NB4 (cell line): ENCODE measurements around the gene CPXM1.
A peak's percentile ranks its signal among the peaks of the same experiment; 100 is the strongest.

ENCODE experiments used
- DNase-seq: peaks from one replicate; pipeline ENCODE4 v3.0.0; 2010; ENCODE audit warnings: low read depth
- H3K4me3 ChIP-seq: one replicate; pipeline ENCODE4 v1.5.1; 2011; ENCODE audit warnings: mild to moderate bottlenecking, low read depth, low read length, moderate library complexity
- MAX ChIP-seq: IDR thresholded peaks from 2 replicates; pipeline ENCODE4 v1.6.1; 2011; ENCODE audit warnings: low read depth, low read length
- MYC ChIP-seq: IDR thresholded peaks from 2 replicates; pipeline ENCODE4 v1.6.1; 2011; ENCODE audit warnings: low read depth, low read length
- POLR2A ChIP-seq: IDR thresholded peaks from 2 replicates; pipeline ENCODE4 v1.6.1; 2011; ENCODE audit warnings: mild to moderate bottlenecking; ENCODE audit not compliant: insufficient read length; ENCODE audit errors: extremely low read depth
- TF ChIP-seq, protein P1 (sequence below): IDR thresholded peaks from one replicate; pipeline ENCODE4 v1.5.1; 2012; ENCODE audit warnings: low read depth, low read length

CPXM1 gene

DNA sequence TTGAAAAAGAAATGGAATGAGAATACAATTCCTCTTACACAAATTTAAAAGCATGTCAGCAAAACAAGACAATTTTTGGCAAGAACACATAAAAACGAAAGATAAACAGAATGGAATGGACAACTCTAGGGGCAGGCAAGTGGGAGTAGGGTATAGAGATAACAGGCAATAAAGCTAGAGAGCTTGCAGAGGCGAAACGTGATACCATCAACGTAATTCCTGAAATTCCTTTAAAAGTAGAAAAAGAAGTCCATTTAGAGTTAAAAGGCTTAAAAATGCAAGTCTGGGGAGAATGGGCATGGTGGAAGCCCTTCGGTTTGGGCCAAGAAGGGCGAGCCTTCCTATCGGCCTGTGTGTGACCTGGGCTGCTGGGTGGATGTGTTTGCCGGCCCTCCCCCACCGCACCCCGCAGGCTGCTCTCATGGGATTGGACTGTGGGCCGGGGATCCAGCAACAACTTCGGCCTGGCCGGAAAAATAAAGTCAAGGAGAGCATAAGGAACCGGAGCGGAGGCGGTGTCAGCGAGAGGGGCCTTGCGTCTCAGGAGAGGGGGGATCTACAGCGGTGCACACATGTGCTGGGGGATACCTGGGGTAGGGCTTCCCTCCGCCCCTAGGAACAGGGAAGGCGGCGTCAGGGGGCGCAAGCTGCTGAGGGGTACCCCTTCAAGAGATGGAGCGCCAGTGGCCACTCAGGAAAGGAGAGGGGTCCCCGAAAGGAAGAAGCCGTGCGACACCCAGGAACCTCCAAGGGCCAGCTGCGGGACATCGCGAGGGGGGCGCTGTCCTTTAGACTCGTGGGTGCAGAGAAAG, 19.9 kb upstream of the CPXM1 start:
- H3K4me3 ChIP-seq, result no peak overlapping the region
- DNase-seq, result no peak
- TF ChIP-seq POLR2A, result no peak
- no peak for TF ChIP-seq MYC
- TF ChIP-seq, protein P1, sequence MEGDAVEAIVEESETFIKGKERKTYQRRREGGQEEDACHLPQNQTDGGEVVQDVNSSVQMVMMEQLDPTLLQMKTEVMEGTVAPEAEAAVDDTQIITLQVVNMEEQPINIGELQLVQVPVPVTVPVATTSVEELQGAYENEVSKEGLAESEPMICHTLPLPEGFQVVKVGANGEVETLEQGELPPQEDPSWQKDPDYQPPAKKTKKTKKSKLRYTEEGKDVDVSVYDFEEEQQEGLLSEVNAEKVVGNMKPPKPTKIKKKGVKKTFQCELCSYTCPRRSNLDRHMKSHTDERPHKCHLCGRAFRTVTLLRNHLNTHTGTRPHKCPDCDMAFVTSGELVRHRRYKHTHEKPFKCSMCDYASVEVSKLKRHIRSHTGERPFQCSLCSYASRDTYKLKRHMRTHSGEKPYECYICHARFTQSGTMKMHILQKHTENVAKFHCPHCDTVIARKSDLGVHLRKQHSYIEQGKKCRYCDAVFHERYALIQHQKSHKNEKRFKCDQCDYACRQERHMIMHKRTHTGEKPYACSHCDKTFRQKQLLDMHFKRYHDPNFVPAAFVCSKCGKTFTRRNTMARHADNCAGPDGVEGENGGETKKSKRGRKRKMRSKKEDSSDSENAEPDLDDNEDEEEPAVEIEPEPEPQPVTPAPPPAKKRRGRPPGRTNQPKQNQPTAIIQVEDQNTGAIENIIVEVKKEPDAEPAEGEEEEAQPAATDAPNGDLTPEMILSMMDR, result no peak
- TF ChIP-seq MAX, result no peak

DNA sequence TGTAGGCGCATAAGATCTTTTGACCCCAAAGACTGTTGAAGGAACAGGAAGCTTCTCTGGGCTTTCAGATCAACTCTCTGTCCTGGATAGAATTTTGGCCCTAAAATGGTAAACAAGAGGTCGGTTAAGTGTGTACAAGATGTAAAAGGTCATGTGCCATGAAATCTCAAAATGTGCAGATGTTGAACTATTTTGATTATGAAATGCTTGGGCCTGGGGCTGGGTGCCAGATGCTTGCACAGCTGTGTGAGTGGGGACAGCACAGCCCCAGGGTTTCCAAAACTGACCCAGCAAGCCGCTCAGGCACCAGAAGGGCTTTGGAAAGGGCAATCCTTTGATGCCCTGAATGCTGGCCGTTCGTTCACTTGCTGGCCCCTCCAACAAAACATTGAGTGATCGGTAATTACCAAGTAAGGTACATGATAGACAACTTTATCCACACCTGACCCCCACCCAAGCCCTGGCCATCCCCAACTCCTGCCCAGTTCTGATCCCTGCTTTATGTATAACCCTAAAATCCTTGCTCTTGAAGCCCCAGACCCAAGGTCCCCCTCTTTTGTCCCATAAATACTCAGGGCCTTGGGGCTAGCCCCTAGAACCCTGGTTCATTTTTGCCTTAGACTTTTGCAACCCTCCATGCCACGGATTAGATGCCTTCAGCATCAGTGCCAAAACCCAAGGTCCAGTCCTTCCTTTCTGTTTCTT, 17.6 kb upstream of the CPXM1 start:
- DNase-seq, result no peak
- H3K4me3 ChIP-seq, result no peak overlapping the region
- TF ChIP-seq POLR2A (no peak), MAX (no peak), MYC (no peak)
- TF ChIP-seq, protein P1, result no peak

GRCh38 chr20:2817341-2817726, 16.9 kb upstream of the CPXM1 start:
- no peak for DNase-seq
- H3K4me3 ChIP-seq, result no peak overlapping the region
- no peak for TF ChIP-seq MAX

DNA sequence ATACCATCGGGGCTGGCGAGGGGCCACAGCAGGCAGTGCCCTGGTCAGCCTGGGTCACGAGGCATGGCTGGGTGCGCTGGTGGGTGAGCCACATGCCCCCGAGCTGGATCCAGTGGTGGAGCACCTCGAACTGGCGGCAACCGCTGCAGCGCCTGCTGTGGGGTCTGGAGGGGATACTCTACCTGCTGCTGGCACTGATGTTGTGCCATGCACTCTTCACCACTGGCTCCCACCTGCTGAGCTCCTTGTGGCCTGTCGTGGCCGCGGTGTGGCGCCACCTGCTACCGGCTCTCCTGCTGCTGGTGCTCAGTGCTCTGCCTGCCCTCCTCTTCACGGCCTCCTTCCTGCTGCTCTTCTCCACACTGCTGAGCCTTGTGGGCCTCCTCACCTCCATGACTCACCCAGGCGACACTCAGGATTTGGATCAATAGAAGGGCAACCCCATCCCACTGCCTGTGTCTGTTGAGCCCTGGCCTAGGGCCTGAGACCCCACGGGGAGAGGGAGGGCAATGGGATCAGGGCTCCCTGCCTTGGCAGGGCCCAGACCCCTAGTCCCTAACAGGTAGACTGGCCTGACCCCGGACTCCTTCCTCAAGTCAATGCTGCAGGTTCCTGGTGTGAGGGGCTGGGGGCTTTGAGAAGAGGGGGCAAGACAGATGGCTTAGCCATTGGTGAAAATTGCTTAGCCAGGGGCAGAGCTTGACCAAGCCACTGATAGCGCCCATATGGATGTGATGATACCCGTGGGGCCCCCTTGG, 16.3 kb upstream of the CPXM1 start:
- TF ChIP-seq, protein P1, result peak; percentile 22
- no peak for TF ChIP-seq MAX
- no peak for TF ChIP-seq MYC
- TF ChIP-seq POLR2A, result no peak
- DNase-seq, result peak; percentile 54
- H3K4me3 ChIP-seq, result no peak overlapping the region

- no peak within 1 kb of the TSS for H3K4me3 ChIP-seq
- no peak for DNase-seq
- TF ChIP-seq, protein P1, result no peak
- TF ChIP-seq MAX (no peak), POLR2A (no peak), MYC (no peak)
Measured at GRCh38 chr20:2816030-2816582, 15.7 kb upstream of the CPXM1 start, which contains the start of gene TMEM239. TMEM239 (plus strand) TSS chr20:2816364; CDS start chr20:2816555, 191 bp downstream.
